ENCODE measurements around the gene TMEM132A.
"Not testable (repeated sequence)": the region's sequence is repeated elsewhere in the genome, so short reads cannot be mapped to it uniquely, and the experiment has no call there.

TMEM132A gene

GRCh38 chr11:60964801-60965200 is 40.5 kb downstream of the TMEM132A start:
- DNase-seq: no peak

GRCh38 chr11:60966890-60967289 is 42.6 kb downstream of the TMEM132A start:
- DNase-seq: no peak

GRCh38 chr11:60968223-60968622 is 44.0 kb downstream of the TMEM132A start:
- DNase-seq: no peak

- peak; percentile 13 to 16 for DNase-seq
These were observed 46.1 kb downstream of the TMEM132A start for GRCh38 chr11:60970369-60970774.

- DNase-seq: no peak
These were observed 46.6 kb downstream of the TMEM132A start for GRCh38 chr11:60970890-60971289.

GRCh38 chr11:60971520-60971919 is 47.3 kb downstream of the TMEM132A start, which contains the start of gene CD6:
Gene CD6 (plus strand): TSS chr11:60971680. CDS start chr11:60971866, 186 bp downstream.
- DNase-seq: no peak

GRCh38 chr11:60972182-60973030 is 48.1 kb downstream of the TMEM132A start:
- DNase-seq: no peak

GRCh38 chr11:60973699-60974098 is 49.4 kb downstream of the TMEM132A start:
- no peak for DNase-seq

GRCh38 chr11:60974316-60974715 is 50.1 kb downstream of the TMEM132A start:
- not testable (repeated sequence) for DNase-seq

GRCh38 chr11:60974726-60975125 is 50.5 kb downstream of the TMEM132A start:
- no peak for DNase-seq

GRCh38 chr11:60977224-60977623 is 53.0 kb downstream of the TMEM132A start:
- no peak for DNase-seq

GRCh38 chr11:60977836-60978235 is 53.6 kb downstream of the TMEM132A start:
- DNase-seq: no peak

GRCh38 chr11:60978546-60979380 is 54.5 kb downstream of the TMEM132A start:
- no peak for DNase-seq

GRCh38 chr11:60981515-60981914 is 57.3 kb downstream of the TMEM132A start:
- DNase-seq: no peak

- no peak for DNase-seq
These were observed 57.9 kb downstream of the TMEM132A start for GRCh38 chr11:60982184-60982583.

- DNase-seq: no peak
These were observed 59.9 kb downstream of the TMEM132A start for GRCh38 chr11:60984149-60984548.

- DNase-seq: no peak
These were observed 60.4 kb downstream of the TMEM132A start for GRCh38 chr11:60984636-60985035.

- no peak for DNase-seq
These were observed 61.2 kb downstream of the TMEM132A start for GRCh38 chr11:60985501-60985900.

- DNase-seq: no peak
These were observed 62.0 kb downstream of the TMEM132A start for GRCh38 chr11:60985991-60986915.

Data from bone marrow (tissue), 2 donors.